GM12801 (cell line): ENCODE results near the gene RTN4.

Experiments used
- TF ChIP-seq, protein P1 (sequence below): IDR thresholded peaks from one replicate; pipeline ENCODE4 v1.5.1; 2011; ENCODE audit warnings: control low read depth; ENCODE audit not compliant: insufficient read length; ENCODE audit errors: extremely low read depth

The RTN4 gene

DNA sequence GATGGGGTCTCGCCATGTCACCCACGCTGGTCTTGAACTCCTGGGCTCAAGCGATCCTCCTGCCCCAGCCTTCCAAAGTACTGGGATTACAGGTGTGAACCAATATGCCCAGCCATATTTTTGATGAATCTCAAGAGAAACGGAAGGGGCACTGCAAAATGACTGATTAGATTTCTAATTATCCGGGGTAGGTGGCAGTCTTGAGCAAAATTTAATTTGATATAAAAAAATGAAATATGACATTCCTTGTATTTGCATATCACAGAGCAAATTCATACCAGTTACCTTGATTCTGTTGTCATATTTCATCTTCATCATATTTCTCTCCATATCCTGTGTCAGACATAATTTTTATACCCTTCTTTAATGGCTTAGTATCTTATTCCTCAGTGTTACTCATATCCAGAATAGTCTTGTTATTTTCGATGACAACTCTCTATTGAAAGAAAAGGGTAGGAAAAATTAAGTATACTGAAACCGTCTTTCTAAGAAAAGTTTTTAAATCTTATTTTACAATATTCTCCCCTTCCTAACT is 30.0 kb upstream of the RTN4 start:
- TF ChIP-seq, protein P1, sequence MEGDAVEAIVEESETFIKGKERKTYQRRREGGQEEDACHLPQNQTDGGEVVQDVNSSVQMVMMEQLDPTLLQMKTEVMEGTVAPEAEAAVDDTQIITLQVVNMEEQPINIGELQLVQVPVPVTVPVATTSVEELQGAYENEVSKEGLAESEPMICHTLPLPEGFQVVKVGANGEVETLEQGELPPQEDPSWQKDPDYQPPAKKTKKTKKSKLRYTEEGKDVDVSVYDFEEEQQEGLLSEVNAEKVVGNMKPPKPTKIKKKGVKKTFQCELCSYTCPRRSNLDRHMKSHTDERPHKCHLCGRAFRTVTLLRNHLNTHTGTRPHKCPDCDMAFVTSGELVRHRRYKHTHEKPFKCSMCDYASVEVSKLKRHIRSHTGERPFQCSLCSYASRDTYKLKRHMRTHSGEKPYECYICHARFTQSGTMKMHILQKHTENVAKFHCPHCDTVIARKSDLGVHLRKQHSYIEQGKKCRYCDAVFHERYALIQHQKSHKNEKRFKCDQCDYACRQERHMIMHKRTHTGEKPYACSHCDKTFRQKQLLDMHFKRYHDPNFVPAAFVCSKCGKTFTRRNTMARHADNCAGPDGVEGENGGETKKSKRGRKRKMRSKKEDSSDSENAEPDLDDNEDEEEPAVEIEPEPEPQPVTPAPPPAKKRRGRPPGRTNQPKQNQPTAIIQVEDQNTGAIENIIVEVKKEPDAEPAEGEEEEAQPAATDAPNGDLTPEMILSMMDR, result no peak

DNA sequence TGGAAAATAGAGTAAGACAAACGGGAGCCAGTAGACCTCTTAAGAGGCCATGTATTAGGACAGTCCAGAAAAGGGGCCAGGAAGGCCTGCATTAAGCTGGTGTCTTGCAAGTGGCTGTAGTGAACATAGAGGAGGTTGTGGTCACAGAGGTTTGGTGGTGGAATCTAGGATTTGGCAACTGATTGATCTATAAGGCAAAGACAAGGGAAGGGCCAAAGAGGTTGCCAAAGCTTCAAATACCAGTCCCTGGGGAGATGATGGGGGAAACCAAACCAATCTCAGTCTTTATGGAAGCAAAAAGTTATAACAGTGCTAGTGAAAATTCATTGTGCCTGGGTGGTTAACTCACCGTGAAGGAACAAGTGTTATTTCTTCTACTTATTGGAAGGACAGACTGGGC is 28.7 kb upstream of the RTN4 start:
- TF ChIP-seq, protein P1, result no peak

DNA sequence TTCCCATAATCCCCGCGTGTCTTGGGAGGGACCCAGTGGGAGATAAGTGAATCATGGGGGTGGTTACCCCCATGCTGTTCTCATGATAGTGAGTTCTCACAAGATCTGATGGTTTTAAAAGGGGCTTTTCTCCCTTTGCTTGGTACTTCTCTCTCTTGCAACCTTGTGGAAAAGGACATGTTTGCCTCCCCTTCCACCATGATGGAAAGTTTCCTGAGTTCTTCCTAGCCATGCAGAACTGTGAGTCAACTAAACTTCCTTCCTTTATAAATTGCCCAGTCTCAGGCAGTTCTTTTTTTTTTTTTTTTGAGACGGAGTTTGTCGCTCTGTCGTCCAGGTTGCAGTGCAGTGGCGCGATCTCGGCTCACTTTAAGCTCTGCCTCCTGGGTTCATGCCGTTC is 26.5 kb upstream of the RTN4 start:
- TF ChIP-seq, protein P1, result no peak

DNA sequence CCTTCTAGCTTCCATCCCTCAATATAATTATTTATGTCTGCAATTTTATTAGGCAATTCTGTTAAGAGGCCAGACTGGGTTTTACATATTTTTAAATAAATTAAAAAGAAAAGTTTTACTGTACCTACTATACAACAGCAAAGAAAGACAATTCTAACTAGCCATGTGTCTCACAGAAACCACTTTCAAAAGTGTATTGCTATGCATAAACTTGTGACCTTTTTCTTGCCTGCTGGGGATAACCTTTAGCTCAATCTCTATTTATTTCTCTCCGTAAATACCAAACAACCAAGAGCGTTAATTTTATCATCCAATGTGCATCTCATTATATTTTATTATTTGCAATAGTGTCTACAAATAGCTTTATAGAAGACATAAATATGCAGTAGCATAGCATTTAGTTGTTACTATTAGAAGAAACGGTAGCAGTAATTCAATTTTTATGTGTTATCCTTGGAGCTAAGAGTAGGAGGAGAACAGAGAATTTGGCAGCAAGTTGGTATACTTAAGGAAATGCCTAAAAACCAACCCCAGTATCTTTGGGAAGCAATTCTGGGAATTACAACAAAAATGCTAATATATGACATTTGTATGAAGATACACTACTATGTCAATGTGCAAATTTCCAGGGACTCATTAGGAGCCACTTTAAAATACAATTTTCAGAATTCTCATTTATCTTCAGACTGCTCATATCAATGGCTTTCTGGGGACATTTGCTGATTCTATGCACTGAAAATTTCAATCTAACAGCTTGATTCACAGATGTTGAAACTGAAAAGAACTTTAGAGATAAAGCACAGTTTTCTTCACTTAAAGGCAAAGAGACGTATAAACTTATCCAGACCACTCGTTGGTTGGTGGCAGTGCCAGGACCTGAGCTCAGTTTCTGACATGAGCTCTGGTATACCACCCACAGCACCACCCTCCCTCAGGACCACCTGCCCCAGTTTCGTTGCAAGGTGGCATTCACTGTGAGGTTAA is 23.0 kb upstream of the RTN4 start:
- TF ChIP-seq, protein P1, result no peak

DNA sequence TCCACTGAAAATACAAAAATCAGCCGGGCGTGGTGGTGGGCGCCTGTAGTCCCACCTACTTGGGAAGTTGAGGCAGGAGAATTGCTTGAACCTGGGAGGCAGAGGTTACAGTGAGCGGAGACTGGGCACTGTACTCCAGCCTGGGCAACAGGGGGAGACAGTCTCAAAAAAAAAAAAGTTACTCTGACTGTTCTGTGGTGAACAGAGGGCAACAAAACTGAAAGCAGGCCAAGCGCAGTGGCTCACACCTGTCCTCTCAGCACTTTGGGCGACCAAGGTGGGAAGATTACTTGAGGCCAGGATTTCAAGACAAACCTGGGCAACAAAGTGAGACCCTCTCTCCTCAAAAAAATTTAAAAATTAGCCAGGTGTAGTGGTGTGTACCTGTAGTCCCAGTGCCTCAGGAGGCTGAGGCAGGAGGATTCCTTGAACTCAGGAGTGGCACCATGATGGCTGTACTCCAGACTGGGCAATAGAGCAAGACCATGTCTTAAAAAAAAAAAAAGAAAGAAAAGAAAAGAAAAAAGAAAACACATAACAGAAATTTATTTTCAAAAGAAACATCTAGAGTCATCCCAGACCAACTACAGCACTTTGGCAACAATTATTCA is 13.6 kb upstream of the RTN4 start:
- TF ChIP-seq, protein P1, result no peak

DNA sequence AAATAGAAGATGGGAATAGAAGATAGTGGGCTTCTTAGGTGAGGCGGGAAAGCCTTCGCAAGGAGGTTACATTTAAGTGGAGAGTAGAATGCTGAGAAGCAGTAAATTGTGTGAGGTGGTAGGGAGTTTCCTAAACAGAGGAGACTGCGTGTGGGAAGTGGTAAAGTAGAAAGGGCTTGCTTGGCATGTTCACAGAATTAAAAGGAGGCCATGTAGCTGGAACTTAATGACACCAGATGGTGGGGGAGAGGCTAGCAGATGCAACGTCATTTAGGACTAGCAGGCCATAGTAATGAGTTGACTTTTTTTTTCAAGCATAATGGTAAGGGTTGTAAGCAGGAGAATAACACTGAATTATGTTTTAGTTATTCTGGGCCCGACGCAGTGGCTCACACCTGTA is 13.0 kb upstream of the RTN4 start:
- TF ChIP-seq, protein P1, result no peak

DNA sequence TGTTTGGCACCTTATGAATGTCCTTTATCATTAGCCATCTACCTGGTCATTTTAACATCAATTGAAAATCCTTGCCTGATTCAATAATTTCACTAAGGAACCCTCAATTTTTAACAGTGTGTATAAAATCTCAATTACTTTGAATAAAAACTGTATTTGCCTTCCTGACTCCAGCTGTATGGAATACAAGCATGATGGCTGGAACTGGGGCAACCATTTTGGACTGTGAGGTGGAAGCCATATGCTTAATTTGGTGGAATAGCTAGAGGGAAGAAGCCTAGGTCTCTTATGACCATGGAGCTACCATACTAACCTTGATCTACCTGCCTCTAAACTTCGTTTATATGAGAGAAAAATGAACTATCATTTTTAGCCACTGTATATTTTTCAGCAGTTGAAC is 12.5 kb upstream of the RTN4 start:
- TF ChIP-seq, protein P1, result no peak
